ENCODE data around the gene DICER1.

DNA sequence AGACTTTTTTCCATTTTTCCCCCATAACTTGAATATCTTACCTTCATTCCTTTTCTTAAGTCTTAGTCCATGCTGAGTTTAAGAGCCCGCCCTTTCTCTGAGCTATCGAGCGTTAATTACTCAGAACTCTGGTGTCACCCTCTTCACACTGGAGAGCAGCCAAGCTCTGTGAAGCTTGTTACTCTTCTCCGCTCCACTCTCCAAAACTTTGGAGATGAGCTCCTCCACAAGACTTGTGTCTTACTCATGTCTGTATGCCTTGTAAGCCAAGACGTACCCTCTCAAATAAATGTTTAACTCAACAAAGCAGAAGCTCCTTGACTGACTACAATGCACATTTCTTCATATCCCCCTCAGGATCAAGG lies 54.7 kb downstream of the DICER1 start:
- TF ChIP-seq, protein P1, sequence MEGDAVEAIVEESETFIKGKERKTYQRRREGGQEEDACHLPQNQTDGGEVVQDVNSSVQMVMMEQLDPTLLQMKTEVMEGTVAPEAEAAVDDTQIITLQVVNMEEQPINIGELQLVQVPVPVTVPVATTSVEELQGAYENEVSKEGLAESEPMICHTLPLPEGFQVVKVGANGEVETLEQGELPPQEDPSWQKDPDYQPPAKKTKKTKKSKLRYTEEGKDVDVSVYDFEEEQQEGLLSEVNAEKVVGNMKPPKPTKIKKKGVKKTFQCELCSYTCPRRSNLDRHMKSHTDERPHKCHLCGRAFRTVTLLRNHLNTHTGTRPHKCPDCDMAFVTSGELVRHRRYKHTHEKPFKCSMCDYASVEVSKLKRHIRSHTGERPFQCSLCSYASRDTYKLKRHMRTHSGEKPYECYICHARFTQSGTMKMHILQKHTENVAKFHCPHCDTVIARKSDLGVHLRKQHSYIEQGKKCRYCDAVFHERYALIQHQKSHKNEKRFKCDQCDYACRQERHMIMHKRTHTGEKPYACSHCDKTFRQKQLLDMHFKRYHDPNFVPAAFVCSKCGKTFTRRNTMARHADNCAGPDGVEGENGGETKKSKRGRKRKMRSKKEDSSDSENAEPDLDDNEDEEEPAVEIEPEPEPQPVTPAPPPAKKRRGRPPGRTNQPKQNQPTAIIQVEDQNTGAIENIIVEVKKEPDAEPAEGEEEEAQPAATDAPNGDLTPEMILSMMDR (conservative IDR thresholded peaks at IDR 0.05; ENCODE audit: low read length), result no peak
- TF ChIP-seq EZH2phosphoT487 (IDR thresholded peaks at IDR 0.05; ENCODE audit: borderline replicate concordance), result no peak

Measured in Loucy (cell line).